GM21576 (cell line): Measurements from ENCODE around the gene TERB1.
"Not testable (repeated sequence)": the region's sequence is repeated elsewhere in the genome, so short reads cannot be mapped to it uniquely, and the experiment has no call there.

Experiments used
- ATAC-seq: cut with Tn5 transposase; IDR thresholded peaks from one replicate; pipeline ENCODE4 v1.9.1; 2021; ENCODE audit warnings: mild to moderate bottlenecking, moderate library complexity; ENCODE audit not compliant: unreplicated experiment

Gene TERB1

DNA sequence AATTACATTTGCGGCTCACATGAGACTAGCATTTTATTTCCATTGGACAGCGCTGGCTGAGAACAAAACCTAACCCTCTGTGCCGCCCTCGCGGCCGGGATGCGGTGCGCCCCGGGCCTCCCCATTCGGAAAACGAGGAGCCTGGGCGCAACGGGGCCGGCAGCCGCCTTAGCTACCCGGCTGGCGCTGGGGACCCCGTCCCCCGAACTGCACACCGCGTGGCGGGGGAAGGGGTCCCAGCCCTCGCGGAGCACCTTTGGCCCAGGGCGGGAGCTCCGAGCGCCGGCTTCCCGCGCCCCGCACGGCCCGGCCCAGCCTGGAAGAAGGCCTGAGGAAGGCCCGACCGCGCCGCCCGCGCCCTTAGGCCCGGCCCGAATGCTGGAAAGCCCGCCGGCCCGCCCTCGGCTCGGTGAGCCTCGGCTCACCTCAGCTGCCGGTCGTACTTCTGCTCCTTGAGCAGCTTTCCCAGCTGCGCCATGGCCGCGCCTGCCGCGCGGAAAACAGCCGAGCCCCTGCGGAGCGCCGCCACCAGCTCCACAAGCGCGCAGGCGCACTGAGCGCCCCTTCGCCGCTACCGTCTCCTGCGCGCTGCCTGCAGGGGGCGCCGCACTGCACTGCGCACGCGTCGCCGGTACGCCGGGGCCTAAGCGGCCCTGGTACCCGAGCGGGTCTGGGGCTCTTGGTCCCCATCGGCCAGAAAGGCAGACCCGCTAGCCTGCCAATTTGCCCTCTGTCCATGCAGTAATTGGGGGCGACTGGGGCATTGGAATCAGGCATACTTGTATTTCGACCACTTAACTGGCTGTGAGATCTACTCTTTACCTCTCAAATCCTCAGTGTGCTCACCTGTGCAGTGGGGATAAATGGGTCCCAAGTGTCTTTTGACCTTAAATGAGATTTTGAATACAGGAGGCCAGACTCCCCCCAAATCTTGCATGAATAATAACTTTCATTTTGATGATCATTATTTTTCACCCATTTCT is 29.3 kb upstream of the TERB1 start, which contains the start of gene NAE1:
Gene NAE1 (minus strand): TSS at position 555 of the 983 bp plus-strand sequence. CDS start 77 bp downstream, at position 478.
- peak; percentile 86 for ATAC-seq

DNA sequence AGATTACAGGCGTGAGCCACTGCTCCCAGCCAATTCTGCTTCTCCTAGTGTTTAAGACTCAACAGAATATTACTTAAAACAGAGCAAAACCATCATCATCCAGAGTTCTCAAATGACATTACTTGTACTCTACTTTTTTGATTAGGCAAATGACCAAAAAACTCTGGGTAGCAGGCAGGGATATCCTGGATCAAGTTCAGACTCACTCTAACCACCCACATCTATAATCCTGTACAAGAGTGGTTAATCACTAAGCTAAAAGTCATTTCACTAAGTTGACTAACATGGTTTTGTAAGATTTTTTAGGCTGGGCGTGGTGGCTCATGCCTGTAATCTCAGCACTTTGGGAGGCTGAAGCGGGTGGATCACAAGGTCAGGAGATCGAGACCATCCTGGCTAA is 22.6 kb upstream of the TERB1 start:
- ATAC-seq: no peak

DNA sequence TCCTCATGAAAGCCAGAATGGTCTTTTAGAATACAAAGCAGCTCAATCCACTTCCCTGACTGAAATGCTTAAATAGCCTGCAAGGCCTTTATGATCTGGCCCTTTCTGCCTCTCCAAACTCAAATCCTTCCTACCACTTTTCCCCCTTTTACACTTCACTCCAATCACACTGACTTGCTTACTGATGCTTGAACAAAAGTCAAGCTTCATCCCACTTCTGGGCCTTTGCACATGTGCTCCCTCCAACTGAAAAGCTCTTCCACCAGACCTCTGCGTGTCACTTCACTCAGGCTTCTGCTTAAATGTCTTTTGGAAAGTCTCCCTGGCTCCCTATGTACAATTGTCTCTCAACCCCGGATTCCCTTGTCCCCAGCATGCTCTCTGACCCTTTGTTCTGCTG is 13.3 kb upstream of the TERB1 start:
- no peak for ATAC-seq

DNA sequence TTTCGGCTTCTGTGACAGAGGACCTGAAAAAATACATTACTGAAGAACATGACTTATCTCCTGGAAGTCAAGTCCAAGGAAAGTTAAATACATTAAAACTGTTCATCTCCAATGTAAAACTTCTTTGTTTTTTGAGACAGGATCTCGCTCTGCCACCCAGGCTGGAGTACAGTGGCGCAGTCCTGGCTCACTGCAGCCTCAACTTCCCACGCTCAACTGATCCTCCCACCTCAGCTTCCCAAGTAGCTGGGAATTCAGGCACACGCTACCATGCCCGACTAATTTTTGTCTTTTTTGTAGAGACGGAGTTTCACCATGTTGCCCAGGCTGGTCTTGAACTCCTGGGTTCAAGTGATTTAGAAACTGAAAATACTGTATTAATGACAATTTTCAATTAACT is 9.7 kb upstream of the TERB1 start:
- no peak for ATAC-seq

DNA sequence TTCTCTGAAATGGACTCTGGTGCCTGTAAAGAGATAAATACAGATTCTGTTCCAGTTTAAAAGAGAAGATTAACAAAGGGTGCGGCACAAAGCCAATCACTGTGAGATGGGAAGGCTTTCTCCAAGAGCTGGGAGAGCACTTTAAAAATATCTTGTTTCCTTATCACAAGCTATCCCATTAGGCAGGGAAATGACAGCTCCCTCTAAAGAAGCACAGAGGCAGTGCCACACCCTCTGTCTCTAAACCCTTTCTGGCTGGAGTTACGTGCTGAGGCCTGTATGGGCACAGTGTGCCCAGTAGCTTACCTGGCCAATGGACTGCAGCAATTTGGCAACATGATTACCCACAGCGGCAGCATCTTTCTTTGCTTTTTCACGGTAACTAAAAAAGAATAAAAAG is 9.0 kb upstream of the TERB1 start:
- ATAC-seq: no peak

DNA sequence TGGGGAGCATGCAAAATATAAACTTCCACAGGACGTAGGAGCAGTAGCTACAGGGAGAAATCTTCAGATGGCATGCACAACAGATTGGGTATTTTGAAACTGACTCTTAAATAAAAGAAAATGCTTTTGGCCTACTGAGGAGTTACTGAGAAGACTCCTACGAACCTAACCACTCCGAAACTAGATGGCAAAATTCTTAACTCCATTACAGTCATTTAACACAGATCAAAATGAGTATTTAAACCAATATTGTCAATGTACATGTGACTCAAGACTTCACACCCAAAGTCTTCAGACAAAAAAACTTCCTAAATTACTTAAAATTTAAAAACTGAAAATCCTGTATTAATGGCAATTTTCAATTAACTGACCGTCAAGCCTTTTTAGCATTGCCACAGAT is 8.4 kb upstream of the TERB1 start:
- no peak for ATAC-seq

DNA sequence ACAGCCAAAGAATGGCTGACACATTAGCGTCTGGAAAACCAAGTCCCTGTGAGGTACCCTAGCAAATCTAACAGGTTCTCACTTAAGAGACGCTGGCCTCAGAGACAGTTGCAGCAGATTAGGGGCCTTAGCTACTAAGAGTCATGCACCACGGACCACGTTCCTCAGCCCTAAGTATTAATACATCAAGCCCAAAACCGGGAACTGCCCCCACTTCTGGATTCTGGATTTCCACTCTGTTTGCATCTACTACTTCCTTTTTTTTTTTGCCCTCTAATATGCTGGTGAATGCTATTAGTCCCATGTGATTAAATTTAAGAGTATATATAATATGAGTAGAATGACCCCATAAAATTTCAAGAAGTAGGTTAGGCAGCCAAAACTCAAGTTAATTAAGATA is 775 bp upstream of the TERB1 start:
- ATAC-seq: no peak

DNA sequence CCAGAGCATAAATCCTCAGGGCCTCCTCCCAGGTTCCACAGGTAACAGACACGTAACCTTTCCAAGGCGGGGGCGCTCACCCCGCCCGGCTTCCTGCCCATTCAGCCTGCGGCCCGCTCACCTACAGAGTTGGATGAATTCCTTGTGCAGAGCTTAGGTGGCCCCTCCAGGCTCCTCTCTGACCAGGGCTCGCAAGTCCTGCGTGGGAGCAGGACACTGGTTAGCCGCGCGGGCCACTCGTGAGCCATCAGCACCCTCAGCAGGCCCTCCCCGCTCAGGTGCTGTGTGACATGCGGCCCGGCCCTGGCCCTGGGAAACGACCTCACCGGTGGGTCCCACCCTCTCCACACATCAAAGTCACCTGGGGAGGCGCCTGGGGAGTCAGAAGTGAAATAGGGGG is 528 bp downstream of the TERB1 start:
- no peak for ATAC-seq

DNA sequence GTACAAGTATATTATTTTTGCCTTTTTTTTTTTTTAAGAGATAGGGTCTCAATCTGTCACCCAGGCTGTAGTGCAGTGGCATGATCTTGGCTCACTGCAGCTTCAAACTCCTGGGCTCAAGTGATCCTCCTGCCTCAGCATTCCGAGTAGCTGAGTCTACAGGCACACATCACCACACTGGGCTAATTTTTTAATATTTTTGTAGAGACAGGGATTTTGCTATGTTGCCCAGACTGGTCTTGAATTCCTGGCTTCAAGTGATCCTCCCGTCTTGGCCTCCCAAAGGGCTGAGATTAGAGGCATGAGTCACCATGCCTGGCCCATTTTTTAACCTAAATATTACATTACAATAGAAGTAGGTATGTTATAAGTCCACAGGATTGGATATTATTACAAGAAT is 3.2 kb downstream of the TERB1 start:
- no peak for ATAC-seq

DNA sequence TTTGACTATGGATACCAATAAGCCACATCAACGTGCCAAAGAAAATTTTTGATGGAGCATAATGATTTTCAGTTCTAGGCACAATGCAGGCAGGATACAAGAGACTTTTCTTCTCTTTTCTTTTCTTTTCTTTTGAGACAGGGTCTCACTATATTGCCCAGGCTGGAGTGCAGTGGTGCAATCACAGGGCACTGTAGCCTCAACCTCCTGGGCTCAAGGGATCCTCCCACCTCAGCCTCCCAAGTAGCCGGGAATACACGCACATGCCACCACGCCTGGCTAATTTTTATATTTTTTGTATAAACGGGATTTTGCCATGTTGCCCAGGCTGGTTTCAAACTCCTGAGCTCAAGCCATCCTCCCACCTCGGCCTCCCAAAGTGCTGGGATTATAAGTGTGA is 7.4 kb downstream of the TERB1 start:
- ATAC-seq: not testable (repeated sequence)

DNA sequence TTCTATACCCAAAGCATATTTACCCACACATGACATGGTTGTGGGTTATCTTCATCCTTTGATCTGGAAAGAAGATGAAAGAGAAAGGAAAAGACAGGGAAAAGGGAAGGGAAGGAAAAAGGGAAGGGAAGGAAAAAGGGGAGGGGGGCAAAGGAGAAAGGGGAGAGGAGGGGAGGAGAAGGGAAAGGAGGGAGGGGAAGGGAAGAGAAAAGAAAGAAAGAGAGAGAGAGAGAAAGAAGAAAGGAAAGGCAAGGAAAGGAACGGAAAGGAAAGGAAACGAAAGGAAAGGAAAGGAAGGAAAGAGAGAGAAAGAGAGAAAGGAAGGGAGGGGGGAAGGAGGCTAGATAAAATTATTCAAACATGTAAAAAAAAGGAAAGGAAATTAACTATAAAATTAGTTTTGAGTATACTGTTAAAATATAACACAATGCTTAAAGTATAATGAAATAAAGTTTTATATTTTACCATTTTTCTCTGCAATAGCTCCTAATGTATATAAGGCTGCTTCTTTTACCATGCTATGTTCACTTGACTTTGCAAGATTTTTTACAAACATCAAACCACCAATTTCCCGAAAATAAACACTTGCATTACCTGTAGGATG is 11.2 kb downstream of the TERB1 start:
- no peak for ATAC-seq

DNA sequence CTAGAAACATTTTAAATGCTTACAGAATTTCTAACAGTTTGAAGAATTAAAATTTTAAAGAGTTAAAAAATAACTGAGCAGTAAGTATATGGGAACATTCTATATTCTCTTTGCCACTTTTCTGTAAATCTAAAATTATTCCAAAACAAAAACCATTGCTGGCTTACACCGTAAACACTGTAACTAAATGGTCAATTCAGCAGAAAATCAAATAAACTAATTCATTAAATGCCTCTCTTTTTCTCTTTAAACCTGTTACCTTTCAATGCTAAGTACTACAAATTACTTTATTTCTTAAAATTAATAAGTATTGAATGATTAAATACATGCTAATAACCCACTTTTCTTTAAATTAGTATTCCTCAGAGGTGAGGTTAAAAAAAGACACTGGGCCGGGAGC is 14.0 kb downstream of the TERB1 start:
- ATAC-seq: no peak

DNA sequence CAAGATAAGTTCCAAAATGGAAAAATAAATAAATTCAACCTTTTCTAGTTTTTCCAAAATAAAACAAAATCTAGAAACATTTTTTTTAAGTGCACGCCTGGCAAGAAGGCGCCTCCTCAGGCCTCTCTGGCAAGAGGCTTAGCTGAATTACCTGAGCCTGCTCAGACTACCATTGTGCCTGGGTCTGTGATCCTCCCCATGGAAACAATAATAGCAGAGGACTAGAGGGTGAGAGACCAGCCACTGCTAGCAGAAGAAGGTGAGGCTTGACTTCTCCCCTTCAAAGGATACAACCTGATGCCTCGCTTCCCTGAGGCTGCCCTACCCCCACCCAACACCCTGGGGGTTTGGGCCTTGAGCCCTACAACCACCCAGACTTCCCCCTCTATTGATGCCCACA is 14.8 kb downstream of the TERB1 start:
- ATAC-seq: no peak

DNA sequence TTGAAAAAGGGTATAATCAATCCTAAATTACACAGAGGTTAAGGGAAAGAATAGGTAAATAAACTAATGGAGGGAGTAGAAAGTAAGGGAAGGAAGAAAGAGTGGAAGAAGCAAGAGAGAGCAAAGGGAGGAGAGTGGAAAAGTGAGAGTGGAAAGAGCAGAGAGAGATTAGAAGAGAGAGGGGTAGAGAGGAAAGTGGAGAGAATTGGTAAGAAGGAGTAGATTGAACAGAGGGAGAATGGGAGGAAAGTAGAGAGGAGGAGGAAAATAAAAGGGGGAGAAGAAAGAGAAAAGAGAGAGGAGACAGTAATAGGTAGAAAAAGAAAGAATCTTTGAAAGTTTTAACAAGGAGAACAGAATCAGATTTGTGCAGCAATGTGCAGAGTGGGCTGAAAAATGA is 24.9 kb downstream of the TERB1 start:
- ATAC-seq: no peak

DNA sequence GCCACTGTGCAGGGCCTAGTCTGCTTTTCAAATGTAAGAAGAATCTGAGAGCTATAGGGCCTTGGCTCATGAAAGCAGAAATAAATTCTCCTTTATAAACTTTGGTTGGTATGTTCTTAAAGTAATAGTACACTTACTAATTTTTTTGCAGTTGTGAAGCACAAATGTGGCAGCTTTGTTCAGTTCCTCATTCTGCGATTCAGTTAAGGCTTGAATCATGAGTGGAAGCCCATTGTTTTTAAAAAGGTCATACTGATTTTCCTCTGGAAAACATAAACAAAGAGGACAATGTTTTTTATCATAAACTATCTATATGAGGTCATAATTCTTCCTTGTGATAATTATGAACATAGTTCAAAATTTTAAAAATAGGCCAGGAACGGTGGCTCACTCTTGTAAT is 26.4 kb downstream of the TERB1 start:
- ATAC-seq: no peak

DNA sequence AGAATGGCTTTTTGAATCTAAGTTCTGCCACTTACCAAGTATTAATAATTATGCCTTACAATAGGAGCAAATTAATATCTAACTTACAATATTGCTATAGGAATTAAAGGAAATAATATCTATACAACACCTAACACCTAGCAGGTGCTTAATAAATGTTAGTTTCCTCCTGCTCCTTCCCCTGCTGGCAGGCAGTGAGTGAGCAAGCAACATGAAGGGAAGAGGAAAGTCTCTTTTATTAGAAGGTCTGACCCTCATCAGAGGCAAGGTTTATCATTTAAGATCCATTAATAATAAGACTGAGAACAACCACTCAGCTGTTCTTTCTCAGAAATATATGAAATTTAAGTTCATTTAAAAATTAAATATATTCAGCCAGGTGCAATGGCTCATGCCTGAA is 43.3 kb downstream of the TERB1 start:
- no peak for ATAC-seq

DNA sequence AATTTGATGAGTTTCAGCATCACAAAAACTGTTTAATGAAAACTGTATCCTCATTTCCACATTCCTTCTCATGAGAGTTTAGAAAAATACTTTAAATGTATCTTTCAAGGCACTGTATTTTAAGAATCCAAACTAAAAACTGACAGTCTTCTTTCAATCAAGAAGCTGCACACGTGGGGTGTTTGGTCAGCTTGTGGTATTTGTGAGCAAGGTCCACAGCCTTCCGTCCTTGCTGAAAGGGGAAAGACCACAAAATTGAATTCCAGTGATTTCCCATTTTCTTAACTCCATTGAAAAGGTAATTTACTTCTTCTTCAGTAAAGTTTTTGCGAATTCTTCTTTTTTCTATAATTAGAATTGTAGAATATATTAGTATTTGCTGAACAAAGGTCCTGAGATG is 46.6 kb downstream of the TERB1 start:
- no peak for ATAC-seq

DNA sequence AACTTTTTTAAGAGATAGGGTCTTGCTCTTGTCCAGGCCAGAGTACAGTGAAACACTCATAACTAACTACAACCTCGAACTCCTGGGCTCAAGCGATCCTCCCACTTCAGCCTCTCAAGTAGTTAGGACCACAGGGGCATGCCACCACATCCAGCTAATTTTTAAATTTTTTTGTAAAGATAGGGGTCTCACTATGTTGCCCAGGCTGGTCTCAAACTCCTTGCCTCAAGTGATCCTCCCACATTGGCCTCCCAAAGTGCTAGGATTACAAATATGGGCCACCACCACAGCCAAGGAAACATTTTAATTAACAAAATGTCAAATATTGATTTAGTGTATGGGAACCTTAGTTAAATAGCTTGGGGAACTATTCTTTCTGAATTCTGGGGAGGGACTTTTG is 47.2 kb downstream of the TERB1 start:
- ATAC-seq: no peak

DNA sequence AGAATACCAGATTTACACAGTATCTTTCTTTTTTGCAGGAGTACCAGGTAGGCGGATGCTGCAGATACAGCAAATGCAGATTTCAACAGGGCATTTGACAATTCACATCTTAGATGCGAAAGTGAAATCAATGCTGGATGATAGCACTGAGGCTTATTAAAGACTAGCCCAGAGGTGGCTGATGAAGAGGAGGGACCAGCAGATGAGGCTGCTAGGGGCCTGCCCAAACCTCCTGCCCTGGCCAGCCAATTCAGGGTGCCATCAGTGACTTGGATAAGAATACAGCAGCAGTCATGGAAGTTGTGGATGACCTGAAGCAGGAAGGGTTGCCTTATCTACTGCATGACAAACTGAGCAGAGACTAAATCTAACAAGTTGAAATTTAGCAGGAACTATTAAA is 48.4 kb downstream of the TERB1 start:
- ATAC-seq: no peak

DNA sequence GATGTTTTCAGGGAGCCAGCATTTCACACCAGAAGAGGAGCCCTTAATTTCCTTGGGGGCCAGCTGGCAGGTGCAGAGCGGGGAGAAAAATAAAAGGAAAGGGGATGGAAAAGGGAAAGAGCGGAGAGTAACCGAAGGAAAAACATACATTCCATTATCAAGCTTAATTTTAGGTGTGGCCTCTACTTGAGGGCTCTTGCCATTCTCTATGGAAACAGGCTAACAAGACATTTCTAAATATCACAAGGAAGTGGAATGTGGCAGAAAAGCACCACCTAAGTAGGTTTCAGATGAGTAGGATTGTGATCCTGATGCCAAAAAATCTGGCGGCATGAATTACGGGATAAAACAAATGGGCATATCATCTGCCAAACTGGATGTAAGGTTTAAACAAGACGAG is 49.0 kb downstream of the TERB1 start:
- ATAC-seq: no peak

DNA sequence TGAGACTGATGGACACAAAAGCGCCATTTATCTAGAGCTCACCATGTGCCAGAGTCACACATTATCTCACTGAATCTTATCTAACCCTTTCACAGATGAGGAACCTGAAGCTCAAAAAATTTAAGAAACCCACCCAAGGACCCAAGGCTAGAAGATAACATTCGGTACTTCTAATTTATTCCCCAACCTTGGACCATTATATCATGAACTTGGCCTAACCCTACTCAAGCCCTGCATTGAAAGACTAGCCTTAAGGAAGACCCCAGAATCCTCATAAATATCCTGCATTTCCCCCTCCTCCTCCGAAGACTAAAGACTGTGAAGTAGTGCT is 49.4 kb downstream of the TERB1 start:
- no peak for ATAC-seq

DNA sequence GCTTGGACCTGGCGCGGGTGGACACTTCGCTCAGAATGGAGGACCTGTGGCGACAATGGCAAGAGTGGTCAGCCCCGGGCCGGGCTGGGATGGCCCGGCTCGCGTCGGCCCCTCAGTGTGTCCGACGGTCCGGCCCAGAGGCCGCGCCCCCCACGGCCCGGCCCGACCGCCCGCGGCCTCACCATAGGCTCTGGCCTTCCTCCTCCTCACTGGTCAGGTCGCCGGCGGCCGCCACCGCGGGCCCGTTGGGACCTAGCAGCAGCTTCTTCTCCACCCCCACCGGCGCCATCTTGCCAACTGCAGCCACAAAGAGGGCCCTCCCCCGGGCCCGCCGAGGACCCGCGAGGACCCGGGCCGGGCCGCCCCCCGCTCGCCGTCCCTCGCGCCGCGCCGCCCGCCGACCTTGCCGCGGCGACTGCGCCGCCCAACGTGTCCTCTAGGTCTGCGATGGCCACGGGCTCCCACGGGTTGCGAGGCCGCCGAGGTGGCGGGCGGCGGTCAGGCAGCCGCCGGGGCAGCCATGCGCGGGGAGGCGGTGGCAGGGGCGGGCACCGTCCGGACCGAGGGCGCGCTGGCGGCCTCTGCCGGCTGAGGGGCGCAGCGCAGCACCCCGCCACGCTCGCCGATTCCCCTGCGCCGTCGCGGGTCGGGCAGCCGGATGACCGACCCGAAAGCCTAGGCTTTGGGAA is 49.9 kb downstream of the TERB1 start, which contains the start of gene DYNC1LI2:
Gene DYNC1LI2 (minus strand): TSS at position 307 of the 689 bp plus-strand sequence. CDS start 18 bp downstream, at position 289.
- peak; percentile 83 for ATAC-seq
